Fibroblast of lung (primary cell): ENCODE measurements around the gene CAPN15. TPM values are rescaled to one million over a fixed set of nuclear protein-coding genes. Genes with fewer than 3 reads are reported as not detected.

Experiments used
- DNase-seq, 2 donors: peaks; one replicate each; pipeline versions ENCODE4 v3.0.0 to v3.0.0-alpha.2; 2010; ENCODE audit warnings: low read depth in 2 of 2
- H2AFZ ChIP-seq: 2 replicates; pipeline ENCODE4 v1.5.1; 2012; ENCODE audit warnings: low read length, control low read depth, inconsistent platforms
- H3K27ac ChIP-seq: 2 replicates; pipeline ENCODE4 v1.5.1; 2011; ENCODE audit warnings: low read length, control low read depth; ENCODE audit not compliant: insufficient read depth
- H3K27me3 ChIP-seq: 2 replicates; pipeline ENCODE4 v1.5.1; 2011; ENCODE audit warnings: mild to moderate bottlenecking, low read length; ENCODE audit not compliant: control insufficient read depth, insufficient read depth
- H3K36me3 ChIP-seq: 2 replicates; pipeline ENCODE4 v1.5.1; 2011; ENCODE audit warnings: low read length; ENCODE audit not compliant: control insufficient read depth, insufficient read depth
- H3K4me1 ChIP-seq: 2 replicates; pipeline ENCODE4 v1.5.1; 2011; ENCODE audit warnings: low read length; ENCODE audit not compliant: control insufficient read depth, insufficient read depth; ENCODE audit errors: extremely low read depth
- H3K4me2 ChIP-seq: 2 replicates; pipeline ENCODE4 v1.5.1; 2011; ENCODE audit warnings: low read length, control low read depth; ENCODE audit not compliant: insufficient read depth; ENCODE audit errors: extremely low read depth
- H3K4me3 ChIP-seq, 4 experiments: fragments of 200-600 bp in 1 of 4; sonication (generic) in 1 of 4; replicated peaks in 1 of 4; 2 replicates each; pipeline ENCODE4 v1.5.1; 2011 to 2016; ENCODE audit warnings: low read length in 4 of 4, low read depth in 3 of 4, mild to moderate bottlenecking in 3 of 4, control low read depth in 2 of 4, inconsistent platforms in 1 of 4, mixed read lengths in 1 of 4; ENCODE audit not compliant: insufficient read depth in 1 of 4; ENCODE audit errors: control extremely low read depth in 1 of 4
- H3K79me2 ChIP-seq: 2 replicates; pipeline ENCODE4 v1.5.1; 2012; ENCODE audit warnings: mild to moderate bottlenecking, low read length, inconsistent platforms; ENCODE audit not compliant: control insufficient read depth, insufficient read depth
- H3K9ac ChIP-seq: 2 replicates; pipeline ENCODE4 v1.5.1; 2011; ENCODE audit warnings: mild to moderate bottlenecking, low read length, control low read depth; ENCODE audit not compliant: insufficient read depth
- H3K9me3 ChIP-seq: 2 replicates; pipeline ENCODE4 v1.5.1; 2012; ENCODE audit warnings: low read depth, low read length; ENCODE audit not compliant: control insufficient read depth, insufficient read depth
- H4K20me1 ChIP-seq: 2 replicates; pipeline ENCODE4 v1.5.1; 2011; ENCODE audit warnings: low read length; ENCODE audit not compliant: control insufficient read depth, insufficient read depth; ENCODE audit errors: extremely low read depth
- CTCF ChIP-seq, 2 donors: IDR thresholded peaks in 1 of 2; conservative IDR thresholded peaks in 1 of 2; 1 replicate in 1 of 2; 2 replicates in 1 of 2; pipeline ENCODE4 v1.5.1; 2011 to 2012; ENCODE audit warnings: low read length in 2 of 2, control low read depth in 1 of 2, inconsistent platforms in 1 of 2, low read depth in 1 of 2, mild to moderate bottlenecking in 1 of 2
- EZH2 ChIP-seq: IDR thresholded peaks from 2 replicates; pipeline ENCODE4 v1.5.1; 2012; ENCODE audit warnings: low read length, control low read depth, mild to moderate bottlenecking; ENCODE audit errors: missing control alignments
- polyA plus RNA-seq, 2 donors: library from polyadenylated mRNA; depleted of rRNA in 1 of 2; stranded (reverse) in 1 of 2; unstranded in 1 of 2; fragments of >200 nt; gene quantifications; 2 replicates each; pipeline ENCODE4 v1.2.1, GENCODE V29; 2011 to 2012; ENCODE audit warnings: missing spikeins in 1 of 2
- total RNA-seq: library from RNA; depleted of rRNA; stranded (reverse); fragments of >200 nt; gene quantifications from 2 replicates; pipeline ENCODE4 v1.2.1, GENCODE V29; 2014

The CAPN15 gene
- total and polyA plus RNA-seq, 2 donors (not counting 1 experiment from before 2014, with no cell fraction given): 4.1 to 21.3 TPM

DNA sequence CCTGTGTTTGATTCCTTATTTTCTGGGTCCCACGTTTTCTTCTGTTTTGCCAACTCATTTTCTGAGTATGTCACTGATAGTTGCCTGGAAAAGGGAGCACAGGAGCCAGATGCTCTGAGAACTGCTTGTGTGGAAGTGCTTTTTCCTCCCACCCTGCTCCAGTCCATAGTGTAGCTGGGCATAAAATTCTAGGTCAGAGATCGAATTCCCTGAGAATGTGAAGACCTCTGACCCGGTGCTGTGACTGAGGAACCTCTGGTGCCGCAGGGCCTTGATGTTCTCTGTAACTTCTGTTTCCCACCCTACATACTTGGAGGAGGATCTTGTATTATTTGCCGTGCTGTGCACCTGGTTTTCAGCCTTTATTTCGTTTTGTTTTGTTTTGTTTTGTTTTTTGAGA, 19.5 kb upstream of the CAPN15 start:
- Histone ChIP-seq H3K27ac (no peak overlapping the region), H3K4me3 (no peak overlapping the region), H3K9me3 (no peaks in the 10 kb centered on the region), H3K27me3 (no peaks in the 10 kb centered on the region), H4K20me1 (no peaks in the 10 kb centered on the region), H3K4me1 (no peaks in the 10 kb centered on the region), H2AFZ (no peak overlapping the region), H3K79me2 (no peaks in the 10 kb centered on the region), H3K9ac (no peak overlapping the region), H3K4me2 (no peak overlapping the region), H3K36me3 (peaks cover 3% of the 10 kb centered on the region)
- TF ChIP-seq EZH2 (no peak), CTCF (conservative IDR thresholded peaks at IDR 0.05 in 1 of 2, IDR thresholded peaks at IDR 0.05 in 1 of 2; ENCODE audit: low read depth in 1 of 2, low read length in 2 of 2) (no peak)
- no peak for DNase-seq

DNA sequence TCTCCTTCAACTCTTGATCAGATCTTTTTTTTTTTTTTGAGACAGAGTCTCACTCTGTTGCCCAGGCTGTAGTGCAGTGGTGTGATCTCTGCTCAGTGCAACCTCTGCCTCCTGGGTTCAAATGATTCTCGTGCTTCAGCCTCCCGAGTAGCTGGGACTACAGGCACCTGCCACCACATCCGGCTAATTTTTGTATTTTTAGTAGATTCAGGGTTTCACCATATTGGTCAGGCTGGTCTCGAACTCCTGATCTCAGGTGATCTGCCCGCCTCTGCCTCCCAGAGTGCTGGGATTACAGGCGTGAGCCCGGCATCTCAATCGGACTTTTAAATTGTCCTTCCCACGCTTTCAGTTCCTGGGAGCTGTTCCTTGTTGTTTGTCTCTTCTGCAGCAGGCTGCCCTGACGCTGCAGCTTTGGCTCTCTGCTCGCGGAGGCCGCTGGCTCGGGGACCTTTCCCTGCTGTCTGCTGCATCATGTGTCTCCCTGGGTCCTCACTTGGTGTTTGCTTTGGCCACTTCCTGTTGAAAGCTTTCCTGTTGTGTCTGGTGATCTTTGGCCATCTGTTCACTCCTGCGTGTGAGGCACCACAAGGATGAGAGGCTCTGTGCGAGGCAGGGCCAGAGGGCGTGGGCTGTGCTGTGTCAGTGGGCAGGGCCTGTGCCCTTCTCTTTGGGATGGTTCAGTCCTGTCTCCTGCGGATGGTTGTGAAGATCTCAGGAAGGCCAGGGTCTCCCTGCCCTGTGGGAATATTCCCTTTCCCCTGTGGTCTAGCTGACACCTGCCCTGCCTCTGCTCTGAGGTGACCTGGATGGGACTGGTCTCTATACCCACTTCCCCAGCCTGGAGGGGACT, 18.4 kb upstream of the CAPN15 start:
- TF ChIP-seq EZH2 (no peak), CTCF (conservative IDR thresholded peaks at IDR 0.05 in 1 of 2, IDR thresholded peaks at IDR 0.05 in 1 of 2; ENCODE audit: low read depth in 1 of 2, low read length in 2 of 2) (no peak)
- H3K9me3 ChIP-seq: no peaks in the 10 kb centered on the region
- H3K79me2 ChIP-seq: no peaks in the 10 kb centered on the region
- H3K36me3 ChIP-seq: peaks cover 3% of the 10 kb centered on the region
- H4K20me1 ChIP-seq: no peaks in the 10 kb centered on the region
- no peak overlapping the region for H2AFZ ChIP-seq
- H3K27ac ChIP-seq: no peak overlapping the region
- no peaks in the 10 kb centered on the region for H3K27me3 ChIP-seq
- H3K4me1 ChIP-seq: no peaks in the 10 kb centered on the region
- no peak for DNase-seq
- no peak overlapping the region for H3K4me3 ChIP-seq
- no peak overlapping the region for H3K9ac ChIP-seq
- H3K4me2 ChIP-seq: no peak overlapping the region

- H4K20me1 ChIP-seq: no peaks in the 10 kb centered on the region
- H3K4me1 ChIP-seq: no peaks in the 10 kb centered on the region
- no peak for TF ChIP-seq EZH2
- TF ChIP-seq CTCF (conservative IDR thresholded peaks at IDR 0.05 in 1 of 2, IDR thresholded peaks at IDR 0.05 in 1 of 2; ENCODE audit: low read depth in 1 of 2, low read length in 2 of 2): no peak
- H2AFZ ChIP-seq: no peak overlapping the region
- H3K79me2 ChIP-seq: no peaks in the 10 kb centered on the region
- no peak overlapping the region for H3K9ac ChIP-seq
- H3K9me3 ChIP-seq: no peaks in the 10 kb centered on the region
- no peak overlapping the region for H3K4me2 ChIP-seq
- H3K4me3 ChIP-seq: no peak overlapping the region
- no peak for DNase-seq
- H3K36me3 ChIP-seq: peaks cover 5% of the 10 kb centered on the region
- no peak overlapping the region for H3K27ac ChIP-seq
- no peaks in the 10 kb centered on the region for H3K27me3 ChIP-seq
These were observed 17.3 kb upstream of the CAPN15 start for GRCh38 chr16:510066-510825.
